Dermis microvascular lymphatic vessel endothelial cell (primary cell): ENCODE results near the gene ATP2C2. TPM values are rescaled to one million over a fixed set of nuclear protein-coding genes. Genes with fewer than 3 reads are reported as not detected.
"Not testable (repeated sequence)": the region's sequence is repeated elsewhere in the genome, so short reads cannot be mapped to it uniquely, and the experiment has no call there.

ENCODE experiments used
- DNase-seq, 2 donors: peaks; one replicate each; pipeline versions ENCODE4 v3.0.0 to v3.0.0-alpha.2; 2010; ENCODE audit warnings: low read depth in 2 of 2
- total RNA-seq: library from RNA; depleted of rRNA; stranded (reverse); fragments of >200 nt; gene quantifications from 2 replicates; pipeline ENCODE4 v1.2.1, GENCODE V29; 2014

Gene ATP2C2
- total RNA-seq, 1 donor from 2014 or later, result not detected

GRCh38 chr16:84449156-84450140 is 81.1 kb downstream of the ATP2C2 start:
- no peak for DNase-seq

GRCh38 chr16:84450176-84450865 is 82.0 kb downstream of the ATP2C2 start:
- no peak for DNase-seq

- not testable (repeated sequence) for DNase-seq
Observed at GRCh38 chr16:84451010-84451676, 82.8 kb downstream of the ATP2C2 start.

GRCh38 chr16:84451781-84452180 is 83.4 kb downstream of the ATP2C2 start:
- no peak for DNase-seq

GRCh38 chr16:84453061-84453752 is 84.9 kb downstream of the ATP2C2 start:
- DNase-seq, result no peak

GRCh38 chr16:84454611-84455010 is 86.3 kb downstream of the ATP2C2 start:
- no peak for DNase-seq

GRCh38 chr16:84455031-84455430 is 86.7 kb downstream of the ATP2C2 start:
- DNase-seq, result no peak

- DNase-seq, result no peak
Observed at GRCh38 chr16:84458606-84459532, 90.5 kb downstream of the ATP2C2 start.

- DNase-seq, result no peak
Observed at GRCh38 chr16:84459533-84459894, 91.2 kb downstream of the ATP2C2 start.

GRCh38 chr16:84459941-84460405 is 91.6 kb downstream of the ATP2C2 start:
- no peak for DNase-seq

GRCh38 chr16:84460406-84461028 is 92.2 kb downstream of the ATP2C2 start:
- DNase-seq, result no peak

GRCh38 chr16:84461029-84461412 is 92.7 kb downstream of the ATP2C2 start:
- no peak for DNase-seq

GRCh38 chr16:84461413-84462295 is 93.3 kb downstream of the ATP2C2 start:
- DNase-seq, result no peak

- no peak for DNase-seq
Observed at GRCh38 chr16:84462296-84463210, 94.2 kb downstream of the ATP2C2 start.

- no peak for DNase-seq
Observed at GRCh38 chr16:84463221-84463620, 94.9 kb downstream of the ATP2C2 start.

GRCh38 chr16:84464116-84464515 is 95.8 kb downstream of the ATP2C2 start:
- no peak for DNase-seq

GRCh38 chr16:84465154-84465553 is 96.8 kb downstream of the ATP2C2 start:
- DNase-seq, result no peak

GRCh38 chr16:84466692-84467091 is 98.4 kb downstream of the ATP2C2 start:
- DNase-seq, result no peak
